ENCODE data around the gene SFSWAP. TPM values are rescaled to one million over a fixed set of nuclear protein-coding genes. Genes with fewer than 3 reads are reported as not detected.

The SFSWAP gene
- total and polyA plus RNA-seq, 2 experiments from 2014 or later = 16.3 to 17.6 TPM

- Histone ChIP-seq H2AFZ (no peak overlapping the region), H3K9me2 (ENCODE audit: insufficient read depth) (no peaks in the 10 kb centered on the region), H3K9ac (no peak overlapping the region), H3F3A (ENCODE audit: insufficient read depth) (no peaks in the 10 kb centered on the region), H3K4me1 (ENCODE audit: insufficient read depth) (no peaks in the 10 kb centered on the region), H3K36me3 (ENCODE audit: low read depth) (peaks cover 27% of the 10 kb centered on the region), H3K79me2 (ENCODE audit: insufficient read depth) (peaks cover 26% of the 10 kb centered on the region), H3K4me3 (no peak overlapping the region), H3K27ac (no peak overlapping the region), H4K20me1 (ENCODE audit: insufficient read depth) (no peaks in the 10 kb centered on the region), H3K4me2 (ENCODE audit: unreplicated experiment) (no peak overlapping the region), H3K27me3 (replicated peaks; ENCODE audit: insufficient read depth) (no peaks in the 10 kb centered on the region), H3K9me3 (ENCODE audit: low read depth) (no peaks in the 10 kb centered on the region)
- in situ Hi-C loops (cut with MboI) = no loop called here
- no peak for TF ChIP-seq EZH2phosphoT487 (IDR thresholded peaks at IDR 0.05; ENCODE audit: insufficient read depth, low read depth)
- WGBS, 2 experiments (ENCODE audit: low coverage in 1 of 2, low lambda C conversion rate in 2 of 2, missing lambda C conversion rate in 2 of 2) = 85 to 87% methylated on average over 16 of the region's 16 CpGs
- peak; percentile 39 for DNase-seq
Observed at GRCh38 chr12:131755305-131756113, 44.6 kb downstream of the SFSWAP start.

DNA sequence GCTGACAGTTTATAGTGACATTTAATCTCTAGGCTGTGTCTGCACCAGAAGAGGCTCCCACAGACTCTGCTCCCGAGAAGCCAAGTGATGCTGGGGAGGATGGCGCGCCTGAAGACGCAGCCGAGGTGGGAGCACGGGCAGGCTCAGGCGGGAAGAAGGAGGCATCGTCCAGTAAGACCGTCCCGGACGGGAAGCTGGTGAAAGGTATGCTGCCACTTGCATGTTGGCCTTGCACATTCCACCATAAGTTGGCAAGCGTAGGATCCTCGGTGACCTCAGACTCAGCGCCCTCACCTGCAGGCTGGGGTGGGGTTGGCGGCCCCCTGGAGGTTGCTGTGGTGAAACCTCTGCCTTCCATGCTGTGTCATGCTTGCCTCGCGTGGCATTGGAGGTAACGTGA lies 45.6 kb downstream of the SFSWAP start:
- Histone ChIP-seq H3K9me2 (ENCODE audit: insufficient read depth) (no peaks in the 10 kb centered on the region), H3K4me1 (ENCODE audit: insufficient read depth) (no peaks in the 10 kb centered on the region), H4K20me1 (ENCODE audit: insufficient read depth) (no peaks in the 10 kb centered on the region), H3K4me2 (ENCODE audit: unreplicated experiment) (no peak overlapping the region), H3K79me2 (ENCODE audit: insufficient read depth) (peaks cover 28% of the 10 kb centered on the region), H3K27me3 (replicated peaks; ENCODE audit: insufficient read depth) (no peaks in the 10 kb centered on the region), H3K27ac (no peak overlapping the region), H2AFZ (no peak overlapping the region), H3K9ac (no peak overlapping the region), H3F3A (ENCODE audit: insufficient read depth) (no peaks in the 10 kb centered on the region), H3K36me3 (ENCODE audit: low read depth) (peaks cover 27% of the 10 kb centered on the region), H3K4me3 (no peak overlapping the region), H3K9me3 (ENCODE audit: low read depth) (no peaks in the 10 kb centered on the region)
- in situ Hi-C loops (cut with MboI) = no loop called here
- DNase-seq = no peak
- TF ChIP-seq EZH2 (IDR thresholded peaks at IDR 0.05; ENCODE audit: insufficient read depth, poor library complexity, severe bottlenecking) (no peak), EZH2phosphoT487 (IDR thresholded peaks at IDR 0.05; ENCODE audit: insufficient read depth, low read depth) (no peak)
- WGBS, 2 experiments (ENCODE audit: low coverage in 1 of 2, low lambda C conversion rate in 2 of 2, missing lambda C conversion rate in 2 of 2) = 98% methylated on average over 18 of the region's 18 CpGs

DNA sequence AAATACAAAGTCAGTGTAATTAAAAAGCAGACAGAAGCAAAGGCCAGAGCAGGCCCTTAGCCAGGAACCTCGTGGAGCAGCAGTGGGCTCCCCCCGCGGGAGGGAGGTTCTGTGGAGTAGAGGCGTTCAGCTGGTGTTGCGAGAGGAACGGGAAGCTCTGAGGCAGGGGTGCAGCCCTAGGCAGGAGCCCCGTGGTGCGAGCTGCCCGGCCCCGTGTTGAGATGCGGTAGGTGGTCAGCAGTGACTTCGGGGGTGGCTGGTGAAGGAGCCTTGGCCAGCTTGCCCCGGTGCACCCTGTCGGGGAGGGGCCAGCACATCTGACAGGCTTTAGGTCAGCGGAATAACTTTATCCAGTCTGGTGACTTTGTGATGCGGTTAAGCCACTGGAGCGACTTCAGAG lies 46.2 kb downstream of the SFSWAP start:
- whole genome bisulfite sequencing, 2 experiments (ENCODE audit: low coverage in 1 of 2, low lambda C conversion rate in 2 of 2, missing lambda C conversion rate in 2 of 2) = 93 to 95% methylated on average over 16 to 17 of the region's 17 CpGs
- Histone ChIP-seq H3K36me3 (ENCODE audit: low read depth) (peaks cover 28% of the 10 kb centered on the region), H3K27me3 (replicated peaks; ENCODE audit: insufficient read depth) (no peaks in the 10 kb centered on the region), H2AFZ (no peak overlapping the region), H3K4me2 (ENCODE audit: unreplicated experiment) (no peak overlapping the region), H4K20me1 (ENCODE audit: insufficient read depth) (no peaks in the 10 kb centered on the region), H3K79me2 (ENCODE audit: insufficient read depth) (peaks cover 28% of the 10 kb centered on the region), H3K9me2 (ENCODE audit: insufficient read depth) (no peaks in the 10 kb centered on the region), H3K4me1 (ENCODE audit: insufficient read depth) (no peaks in the 10 kb centered on the region), H3K9ac (no peak overlapping the region), H3F3A (ENCODE audit: insufficient read depth) (no peaks in the 10 kb centered on the region), H3K4me3 (no peak overlapping the region), H3K9me3 (ENCODE audit: low read depth) (no peaks in the 10 kb centered on the region), H3K27ac (no peak overlapping the region)
- no peak for DNase-seq
- in situ Hi-C loops (cut with MboI) = no loop called here
- TF ChIP-seq EZH2 (IDR thresholded peaks at IDR 0.05; ENCODE audit: insufficient read depth, poor library complexity, severe bottlenecking) = no peak
- no peak for TF ChIP-seq EZH2phosphoT487 (IDR thresholded peaks at IDR 0.05; ENCODE audit: insufficient read depth, low read depth)

GRCh38 chr12:131758016-131758739 lies 47.3 kb downstream of the SFSWAP start:
- H4K20me1 ChIP-seq (ENCODE audit: insufficient read depth) = no peaks in the 10 kb centered on the region
- H3K9me3 ChIP-seq (ENCODE audit: low read depth) = no peaks in the 10 kb centered on the region
- H2AFZ ChIP-seq = no peak overlapping the region
- no peak overlapping the region for H3K4me2 ChIP-seq (ENCODE audit: unreplicated experiment)
- no peak for DNase-seq
- in situ Hi-C loops (cut with MboI) = no loop called here
- 91% methylated on average over 11 of the region's 11 CpGs for WGBS, 2 experiments (ENCODE audit: low coverage in 1 of 2, low lambda C conversion rate in 2 of 2, missing lambda C conversion rate in 2 of 2)
- peaks cover 34% of the 10 kb centered on the region for H3K36me3 ChIP-seq (ENCODE audit: low read depth)
- H3K9ac ChIP-seq = no peak overlapping the region
- no peaks in the 10 kb centered on the region for H3K27me3 ChIP-seq (replicated peaks; ENCODE audit: insufficient read depth)
- H3K9me2 ChIP-seq (ENCODE audit: insufficient read depth) = no peaks in the 10 kb centered on the region
- peaks cover 28% of the 10 kb centered on the region for H3K79me2 ChIP-seq (ENCODE audit: insufficient read depth)
- TF ChIP-seq EZH2 (IDR thresholded peaks at IDR 0.05; ENCODE audit: insufficient read depth, poor library complexity, severe bottlenecking) (no peak), EZH2phosphoT487 (IDR thresholded peaks at IDR 0.05; ENCODE audit: insufficient read depth, low read depth) (no peak)
- H3K4me1 ChIP-seq (ENCODE audit: insufficient read depth) = no peaks in the 10 kb centered on the region
- H3K27ac ChIP-seq = no peak overlapping the region
- no peaks in the 10 kb centered on the region for H3F3A ChIP-seq (ENCODE audit: insufficient read depth)
- no peak overlapping the region for H3K4me3 ChIP-seq

Data from GM23248 (cell line).